Activated T-cell treated with anti-CD3 and anti-CD28 coated beads for 48 hours (primary cell): ENCODE data around the gene RETREG2.

Experiments used
- DNase-seq: peaks from one replicate; pipeline ENCODE4 v3.0.0-alpha.2; 2020; ENCODE audit warnings: low read depth

The RETREG2 gene

DNA sequence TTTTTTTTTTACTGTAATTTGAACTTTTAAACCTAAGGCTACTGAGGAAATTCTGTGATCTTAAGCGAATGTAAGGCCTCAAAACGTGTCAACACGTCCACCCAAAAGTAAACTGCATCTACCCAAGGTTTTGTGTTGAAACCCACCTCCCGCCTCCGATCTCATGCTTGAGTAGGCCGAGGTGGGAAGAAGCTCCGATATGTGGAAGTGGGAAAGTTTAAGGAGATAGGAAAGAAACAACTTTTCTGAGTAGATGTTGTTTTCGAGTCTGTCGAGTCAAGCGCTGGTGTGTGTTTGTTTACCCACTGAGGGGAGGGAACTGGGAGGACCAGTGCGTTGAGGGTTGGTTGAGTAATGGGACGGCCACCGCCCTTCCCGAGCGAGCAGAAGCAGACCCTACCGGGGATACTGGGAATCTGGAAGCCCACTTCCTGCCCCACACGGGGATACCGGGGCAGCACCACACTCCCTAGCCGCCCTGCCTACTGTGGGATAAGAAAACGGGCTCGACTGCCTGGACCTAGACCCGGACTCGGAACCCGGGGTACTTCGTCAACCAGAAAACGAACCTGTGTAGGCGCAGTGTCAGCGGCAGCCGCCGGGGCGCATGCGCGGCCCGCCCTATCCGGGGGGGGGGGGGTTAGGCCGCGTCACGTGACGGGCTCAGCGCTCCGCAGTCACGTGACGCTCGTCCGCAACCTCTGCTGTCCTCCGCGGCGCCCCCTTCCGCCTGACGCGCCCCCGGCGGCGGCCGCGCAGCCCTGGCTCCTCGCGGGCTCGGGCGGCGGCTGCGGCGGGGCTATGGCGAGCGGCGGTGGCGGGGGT, at the start of gene RETREG2:
Gene RETREG2, plus strand, starts transcription at position 724 of the 825 bp plus-strand sequence. Its CDS starts 78 bp downstream, at position 802.
- peak; percentile 76 for DNase-seq

DNA sequence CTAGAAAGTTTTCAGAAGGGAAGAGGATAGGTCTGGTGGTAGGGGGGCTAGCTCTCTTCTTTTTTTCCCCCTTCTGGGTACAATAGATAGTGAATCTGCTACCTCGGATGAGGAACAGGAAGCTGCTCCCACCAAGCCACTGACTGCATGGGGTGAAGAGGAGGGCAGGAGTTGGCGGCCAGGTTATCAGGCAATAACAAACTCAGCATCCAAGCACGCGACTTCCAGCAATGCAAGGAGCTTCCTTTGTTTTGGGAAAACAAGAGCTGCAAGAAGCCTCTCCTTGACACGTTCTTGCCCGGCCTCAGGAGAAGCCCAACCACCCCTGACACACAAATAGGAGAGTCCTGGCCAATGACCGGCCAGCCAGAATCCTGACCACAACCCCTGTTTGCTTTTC, 49.7 kb upstream of the RETREG2 start:
- DNase-seq, result no peak

- no peak for DNase-seq
Measured at GRCh38 chr2:219129589-219129988, 48.5 kb upstream of the RETREG2 start.

- no peak for DNase-seq
Measured at GRCh38 chr2:219131327-219131726, 46.7 kb upstream of the RETREG2 start.

DNA sequence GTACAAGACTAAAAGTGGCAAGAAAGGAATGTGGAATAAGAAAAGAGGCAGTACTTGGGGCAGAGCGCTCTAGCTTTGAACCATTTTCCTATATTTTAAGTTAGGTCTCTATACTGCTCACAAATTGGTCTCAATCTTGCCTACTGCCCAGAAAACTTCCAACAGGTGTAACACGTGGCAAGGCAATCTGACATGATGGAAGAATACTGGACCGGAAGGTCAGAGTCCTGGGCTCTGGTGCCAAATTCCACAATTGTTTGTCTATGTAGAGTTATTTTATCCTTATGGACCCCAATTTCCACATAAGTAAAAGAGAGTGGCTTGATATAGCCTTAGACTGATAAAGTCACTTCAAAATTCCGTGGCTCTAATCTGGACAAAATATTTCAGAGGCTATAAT, 46.3 kb upstream of the RETREG2 start:
- DNase-seq, result no peak

DNA sequence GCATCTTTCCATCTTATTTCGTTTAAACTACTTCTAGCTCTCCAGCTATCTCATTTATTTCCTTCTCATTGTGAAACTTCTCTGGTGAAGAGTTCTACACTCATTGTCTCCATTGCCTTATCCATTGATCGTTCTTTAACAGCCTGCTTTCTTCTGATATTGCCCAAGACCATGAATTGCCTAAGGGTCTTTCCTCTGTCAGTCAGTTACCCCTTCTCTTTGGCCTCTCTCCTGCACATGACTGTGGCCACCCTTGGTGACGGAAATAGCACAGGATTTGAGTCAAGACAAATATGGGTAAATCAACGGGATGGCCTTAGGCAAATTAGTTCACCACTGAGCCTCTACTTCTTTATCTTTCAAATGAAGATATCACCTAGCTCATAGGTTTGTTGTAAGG, 44.1 kb upstream of the RETREG2 start:
- DNase-seq, result no peak

DNA sequence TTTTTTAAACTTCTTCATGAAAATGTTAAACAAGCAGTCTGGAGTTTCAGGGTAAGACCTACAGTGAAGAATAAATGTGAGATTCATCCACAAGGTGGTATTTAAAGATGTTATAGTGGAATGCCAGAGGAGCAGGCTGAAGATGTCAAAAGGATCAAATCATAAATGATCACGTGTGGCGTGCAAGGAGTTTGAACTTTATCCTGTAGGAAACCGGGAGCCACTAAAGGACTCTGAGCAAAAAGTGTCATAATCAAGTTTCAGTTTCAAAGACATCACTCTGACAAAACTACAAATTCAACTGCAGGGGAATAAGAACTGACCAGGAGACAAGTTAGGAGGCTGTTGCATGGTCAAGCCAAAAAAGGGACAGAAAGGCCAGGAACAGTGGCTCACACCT, 37.4 kb upstream of the RETREG2 start:
- DNase-seq, result no peak

DNA sequence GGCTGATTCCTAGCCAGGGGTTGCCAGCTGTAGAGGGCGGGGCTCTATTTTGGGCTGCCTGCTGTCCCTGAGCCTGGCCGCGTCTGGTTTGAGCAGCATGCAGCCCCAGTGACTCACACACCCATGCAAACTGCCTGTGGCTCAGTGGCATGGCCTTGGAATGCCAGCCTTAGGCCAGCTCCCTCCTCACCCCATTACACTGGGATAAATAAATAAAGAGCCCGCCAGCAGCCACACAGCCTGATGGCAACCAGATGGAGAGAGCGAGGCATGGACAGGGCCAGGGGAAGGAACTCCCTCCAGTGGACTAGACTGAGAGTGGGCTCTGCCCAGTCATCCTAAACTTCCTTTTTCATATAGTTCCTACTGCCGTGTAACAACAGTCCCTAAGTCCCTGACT, 35.7 kb upstream of the RETREG2 start:
- DNase-seq, result no peak

GRCh38 chr2:219149667-219150066, 28.4 kb upstream of the RETREG2 start:
- no peak for DNase-seq

DNA sequence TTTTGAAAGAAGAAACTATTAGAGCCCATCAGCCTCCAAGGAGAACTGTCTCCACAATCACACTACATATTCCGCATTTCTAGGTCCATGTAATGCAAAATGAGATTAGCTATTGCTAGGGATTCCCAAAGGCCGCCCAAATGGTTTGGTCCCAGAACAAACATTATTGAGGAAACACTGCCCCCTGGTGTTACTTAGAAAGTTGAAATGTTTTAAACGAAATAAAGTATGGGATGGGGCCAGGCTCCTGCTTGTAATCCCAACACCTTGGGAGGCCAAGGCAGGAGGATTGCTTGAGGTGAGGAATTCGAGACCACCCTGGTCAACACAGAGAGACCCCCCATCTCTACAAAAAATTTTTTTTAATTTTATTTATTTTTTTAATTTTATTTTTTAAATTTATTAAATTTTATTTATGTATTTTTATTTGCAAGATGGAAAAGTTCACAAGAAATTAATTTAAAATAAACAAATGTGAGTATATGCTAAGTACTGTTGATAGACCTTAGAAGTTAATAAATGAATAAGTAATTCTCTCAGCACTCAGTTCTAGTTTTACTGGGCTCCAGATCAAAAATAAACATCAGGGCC, 22.9 kb upstream of the RETREG2 start:
- DNase-seq, result no peak

DNA sequence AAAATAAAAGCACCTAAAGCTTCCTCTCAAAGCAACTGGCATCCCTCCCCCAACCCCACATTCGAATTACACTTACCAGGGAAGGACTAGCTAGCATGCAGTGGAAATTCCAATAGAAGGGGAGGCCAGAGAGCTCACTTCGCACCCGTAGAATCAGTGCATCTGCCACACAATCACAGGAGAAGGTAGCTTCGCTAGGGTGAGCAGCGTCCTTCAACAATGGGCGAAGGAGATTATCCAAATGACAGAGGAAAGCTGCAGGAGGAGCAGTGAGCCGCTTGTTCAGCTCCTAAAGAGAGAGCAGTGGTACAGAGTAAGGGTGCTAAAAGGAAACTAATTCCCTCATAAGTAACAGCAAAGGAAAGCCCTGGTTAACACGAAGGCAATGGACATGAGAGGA, 20.7 kb upstream of the RETREG2 start:
- DNase-seq, result no peak

GRCh38 chr2:219158025-219158424, 20.1 kb upstream of the RETREG2 start:
- no peak for DNase-seq

- no peak for DNase-seq
Measured at GRCh38 chr2:219158586-219158985, 19.5 kb upstream of the RETREG2 start.

DNA sequence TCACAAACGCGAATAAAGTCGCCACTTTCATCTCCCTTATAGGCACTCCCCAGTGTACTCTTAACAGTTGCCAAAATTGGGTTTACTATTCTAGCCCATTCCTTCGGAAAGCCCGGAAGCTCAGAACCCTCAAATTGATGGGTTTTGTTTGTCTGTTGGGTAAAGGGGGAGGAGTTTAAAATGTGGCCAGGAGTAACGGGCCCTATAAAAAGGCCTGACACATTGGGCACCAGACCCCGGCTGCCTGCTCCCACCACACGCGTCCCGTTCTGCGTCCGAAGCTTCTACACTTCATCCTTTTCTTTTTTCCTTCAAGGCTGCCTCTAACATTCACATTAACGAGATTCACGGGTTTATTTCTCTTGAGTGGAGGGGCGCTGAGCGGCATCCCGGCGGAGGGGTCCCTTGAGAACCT, 18.3 kb upstream of the RETREG2 start:
- no peak for DNase-seq

DNA sequence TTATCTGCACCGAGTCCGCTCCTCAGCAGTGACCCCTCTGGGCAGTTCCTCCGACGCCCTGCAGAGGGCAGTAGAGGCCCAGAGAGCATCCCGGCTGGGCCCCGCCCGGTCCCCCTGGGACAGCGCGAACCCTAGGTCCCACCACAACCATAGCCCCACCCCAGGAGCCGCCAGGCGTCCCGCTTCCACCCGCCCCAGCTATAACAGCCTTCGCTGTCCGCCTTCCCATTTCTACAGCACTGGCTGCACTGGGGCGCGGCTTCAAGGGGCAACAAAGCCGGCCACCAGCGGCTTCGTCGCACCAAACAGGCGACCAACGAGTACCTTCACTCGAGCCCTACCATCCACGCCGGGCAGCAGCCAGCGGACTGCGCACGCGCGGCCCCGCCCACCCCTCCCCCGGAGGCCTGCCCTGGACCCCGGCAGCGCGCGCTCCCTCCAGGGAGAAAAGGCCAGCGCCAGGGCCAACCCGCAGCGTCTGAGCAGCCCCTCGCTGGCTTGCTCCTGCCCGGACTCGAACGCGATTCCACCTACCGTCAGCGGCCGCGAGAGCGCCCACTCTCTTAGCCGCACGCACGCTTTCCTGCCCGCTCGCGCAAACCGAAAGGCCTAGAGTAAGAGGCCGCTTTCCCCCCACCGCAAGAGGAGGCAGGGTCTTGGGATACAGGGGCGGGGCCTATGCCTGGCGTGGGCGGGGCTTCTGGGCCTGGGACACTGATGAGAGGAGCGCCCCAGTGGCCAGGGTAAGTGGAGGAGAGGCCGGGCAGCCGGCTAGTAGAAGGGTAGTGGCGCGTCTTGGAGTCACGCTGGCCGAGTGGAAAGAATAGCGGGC, 17.7 kb upstream of the RETREG2 start, which contains the start of gene NHEJ1:
Gene NHEJ1, minus strand, starts transcription at position 630 of the 832 bp plus-strand sequence. CDS start 2,453 bp downstream, outside the sequence.
- DNase-seq, result peak; percentile 91

DNA sequence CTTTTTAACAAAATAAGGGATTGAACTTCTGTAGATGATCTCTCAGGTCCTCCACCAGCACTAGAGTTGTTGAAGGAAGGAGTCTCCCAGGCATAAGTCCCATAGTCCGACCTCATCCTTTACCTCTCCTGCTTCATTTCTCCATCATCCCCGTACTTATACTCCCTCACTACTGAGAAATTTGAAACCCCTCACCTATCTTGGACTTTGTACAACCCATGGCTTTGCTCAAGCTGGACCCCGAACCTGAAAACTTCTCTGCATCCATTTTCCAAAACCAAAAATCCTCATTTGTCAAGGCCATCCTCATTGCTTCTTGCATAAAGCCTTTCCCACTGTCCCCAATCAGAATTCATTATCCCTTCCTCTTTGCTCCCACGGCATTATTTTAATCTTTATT, 17.0 kb upstream of the RETREG2 start:
- DNase-seq, result no peak

GRCh38 chr2:219163156-219163555, 14.9 kb upstream of the RETREG2 start:
- DNase-seq, result no peak

DNA sequence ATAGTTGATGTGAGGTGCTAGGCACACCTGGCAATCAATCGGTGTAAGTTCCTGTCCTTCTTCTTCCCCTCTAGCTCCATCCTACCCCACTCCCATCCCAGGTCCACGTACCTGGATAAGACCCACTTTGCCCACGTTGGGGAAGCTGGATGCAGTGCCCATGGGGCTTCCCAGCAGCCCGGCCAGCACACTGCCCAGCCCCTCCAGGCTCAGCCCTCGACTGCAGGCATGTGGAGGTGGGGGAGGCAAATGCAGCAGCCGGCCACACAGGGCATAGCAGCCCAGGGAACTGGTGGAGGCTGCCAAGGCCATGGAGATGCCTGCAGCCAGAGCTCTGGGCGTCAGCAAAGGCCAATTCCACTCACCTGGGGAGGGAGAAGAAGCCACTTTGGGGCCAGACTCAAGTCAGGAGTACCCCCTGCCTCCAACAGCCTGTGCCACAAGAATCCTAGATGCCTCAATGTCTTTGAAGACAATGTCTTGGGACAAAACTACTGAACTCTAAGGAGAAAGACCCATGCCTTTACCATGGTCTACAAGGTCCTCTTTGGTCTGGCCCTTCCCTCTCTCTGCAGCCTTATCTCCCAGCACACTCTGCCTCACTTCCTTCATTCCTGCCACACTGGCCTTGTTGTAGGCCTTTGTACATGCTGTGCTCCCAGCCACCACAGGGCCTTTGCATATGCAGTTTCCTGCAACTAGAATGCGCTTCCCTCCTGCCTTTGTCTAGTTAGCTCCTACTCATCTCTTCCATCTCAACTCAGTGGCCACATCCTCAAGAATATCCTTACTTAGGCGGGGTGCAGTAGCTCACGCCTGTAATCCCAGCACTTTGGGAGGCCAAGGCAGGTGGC, 12.8 kb upstream of the RETREG2 start:
- no peak for DNase-seq

DNA sequence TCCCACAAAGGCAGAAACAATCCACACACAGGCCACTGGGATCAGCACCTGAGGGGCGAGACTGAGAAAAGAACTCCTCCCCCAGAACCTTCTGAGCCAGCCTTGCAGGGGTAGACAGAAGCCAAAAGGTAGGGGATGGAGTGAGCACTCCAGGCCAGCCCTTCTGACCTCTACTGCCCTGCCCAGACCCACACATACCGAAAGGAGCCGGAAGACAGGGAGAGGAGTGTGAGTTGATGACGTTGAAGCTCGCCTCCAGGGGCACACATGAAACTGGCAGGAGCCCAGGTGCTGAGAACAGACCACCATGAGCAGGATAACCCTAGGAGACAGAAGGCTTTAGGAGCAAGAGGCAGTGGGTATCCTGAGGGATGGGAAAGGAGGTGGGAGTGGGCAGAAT, 10.1 kb upstream of the RETREG2 start:
- no peak for DNase-seq

GRCh38 chr2:219168526-219168925, 9.5 kb upstream of the RETREG2 start:
- DNase-seq, result no peak

DNA sequence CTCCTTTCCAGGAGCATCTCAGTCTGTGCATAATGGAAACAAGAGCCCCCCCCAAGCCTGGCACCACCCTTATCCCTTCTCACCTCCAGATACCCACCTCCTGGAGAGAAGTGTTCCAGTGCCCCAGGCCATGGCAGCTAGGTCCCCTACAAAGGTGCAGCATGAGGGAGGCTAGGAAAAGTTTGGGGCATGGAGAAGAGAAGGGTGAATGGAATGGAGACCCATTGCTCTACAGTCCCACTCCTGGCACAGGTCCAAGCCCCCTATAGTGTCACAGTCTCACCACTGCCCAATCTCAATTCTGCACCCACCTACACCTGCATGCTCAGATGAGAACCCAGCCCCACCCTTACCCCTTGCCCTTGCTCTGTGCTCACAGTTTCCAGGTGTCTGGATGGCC, 9.1 kb upstream of the RETREG2 start:
- no peak for DNase-seq
